ENCODE results near the gene ZSCAN10. TPM values are rescaled to one million over a fixed set of nuclear protein-coding genes. Genes with fewer than 3 reads are reported as not detected.

The ZSCAN10 gene
- total RNA-seq (not detected), polyA plus RNA-seq (not detected)
- long read RNA-seq, donor 1, result 0 reads
- long read RNA-seq, donor 2, result 0 reads
- long read RNA-seq, donor 3, result 0 reads
- long read RNA-seq, donor 4, result 0 reads

DNA sequence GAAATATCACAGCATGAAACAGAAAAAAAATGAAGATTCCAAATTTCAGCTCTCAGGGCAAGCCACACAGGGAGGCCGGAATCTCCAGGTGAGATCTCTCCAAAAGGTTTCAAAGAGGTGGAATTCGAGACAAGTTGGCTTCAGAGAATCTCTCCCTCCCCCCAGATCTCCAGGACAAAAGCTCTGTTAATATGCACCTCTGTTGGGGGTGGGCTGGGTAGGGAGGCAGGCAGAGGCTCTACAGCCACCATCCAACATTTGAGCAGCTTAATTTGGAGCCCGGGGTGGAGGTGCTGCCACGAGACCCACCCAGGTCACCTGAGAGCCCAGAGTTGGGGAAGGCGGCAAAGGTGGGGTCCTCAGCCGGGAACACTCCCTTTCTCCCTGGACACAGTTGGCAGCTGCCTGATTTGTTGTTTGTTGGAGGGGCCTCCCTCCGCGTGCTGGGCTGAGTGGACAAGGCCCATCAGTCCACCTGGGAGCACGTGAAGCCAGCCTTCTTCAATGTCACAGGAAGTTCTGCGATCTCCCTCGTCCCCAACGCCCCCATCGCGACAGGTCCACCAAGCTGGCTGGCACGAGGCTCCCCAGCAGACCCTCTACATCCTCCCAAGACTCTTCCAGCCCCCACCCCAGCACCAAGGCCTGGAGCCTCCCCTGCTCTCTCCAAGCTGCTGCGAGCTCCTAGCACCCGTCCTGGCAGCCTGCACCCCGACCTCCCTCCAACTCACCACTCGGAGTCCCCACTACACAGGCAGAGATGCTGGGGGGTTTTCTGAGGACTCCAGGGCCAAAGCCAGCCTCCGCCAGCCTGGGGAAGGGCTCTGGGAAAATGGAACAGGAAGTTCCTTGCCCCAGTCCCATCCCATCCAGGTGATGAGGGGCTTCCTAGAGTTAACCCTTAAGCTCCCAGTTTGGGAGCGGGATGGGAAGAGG, at the start of gene ZSCAN10:
Gene ZSCAN10 (minus strand): TSS at position 836 of the 936 bp plus-strand sequence. CDS start 6,357 bp downstream, outside the sequence.
- WGBS, result 39% methylated on average over 21 of the region's 21 CpGs
- ATAC-seq (no peak), DNase-seq (peak in 2 of 3 donors; percentile 45 to 58)
- Histone ChIP-seq H3K4me3 (ENCODE audit: low read length) (no peak within 1 kb of the TSS), H3K27ac (ENCODE audit: low read length) (no peak within 1 kb of the TSS), H3K27me3 (ENCODE audit: control insufficient read depth, insufficient read depth) (no peaks in the 10 kb centered on the region), H3K4me1 (ENCODE audit: control insufficient read depth, insufficient read depth, low read length) (peaks cover 10% of the 10 kb centered on the region), H3K9me3 (ENCODE audit: control insufficient read depth, low read length) (no peaks in the 10 kb centered on the region)
- intact Hi-C loops (cut with DNase I), result no loop called here

DNA sequence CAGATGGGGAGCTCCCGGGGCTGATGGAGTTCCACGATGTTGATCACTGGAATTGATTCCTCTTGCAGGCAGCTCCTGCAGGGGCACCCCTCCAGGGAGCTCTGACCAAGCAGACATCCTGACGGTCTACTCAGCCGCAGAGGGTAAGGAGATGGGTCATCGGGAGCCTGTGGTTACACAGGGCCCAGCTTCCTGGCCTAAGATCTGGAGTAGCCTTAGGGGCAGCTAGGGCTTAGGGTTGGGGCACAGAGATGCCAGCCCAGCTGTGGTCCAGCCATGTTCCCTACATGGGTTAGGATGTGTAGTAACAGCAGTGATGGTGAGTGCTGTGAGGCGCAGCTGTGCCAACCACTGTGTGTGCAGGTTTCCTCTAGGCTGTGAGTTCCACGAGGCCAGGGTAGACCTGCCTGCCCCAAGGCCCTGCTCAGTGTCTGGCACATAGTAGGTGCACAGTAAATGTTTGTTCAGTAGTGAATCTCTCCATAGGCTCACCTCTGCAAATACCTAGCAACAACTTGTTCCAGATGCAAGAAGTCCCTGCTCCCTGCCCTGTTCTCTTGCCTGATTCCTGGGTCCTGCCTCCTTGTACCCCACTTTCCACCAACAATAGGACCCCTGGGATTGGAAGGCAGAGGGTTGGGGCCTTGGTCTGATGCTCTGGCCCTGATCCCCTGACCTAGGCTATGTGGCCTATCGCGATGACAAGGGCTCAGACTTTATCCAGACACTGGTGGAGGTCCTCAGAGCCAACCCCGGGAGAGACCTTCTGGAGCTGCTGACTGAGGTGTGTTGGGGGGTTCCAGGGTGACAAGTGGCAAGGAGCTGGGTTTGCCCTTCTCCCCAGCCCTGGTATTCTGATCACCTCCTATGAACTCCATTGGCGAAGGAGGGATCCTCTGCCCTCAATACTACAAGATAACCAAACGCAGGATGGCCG, 49.4 kb upstream of the ZSCAN10 start:
- H3K4me1 ChIP-seq (ENCODE audit: control insufficient read depth, insufficient read depth, low read length), result peaks cover 2% of the 10 kb centered on the region
- DNase-seq, result no peak
- intact Hi-C loops (cut with DNase I), result no loop called here
- no peak overlapping the region for H3K27ac ChIP-seq (ENCODE audit: low read length)
- H3K27me3 ChIP-seq (ENCODE audit: control insufficient read depth, insufficient read depth), result no peaks in the 10 kb centered on the region
- no peak for ATAC-seq
- no peak overlapping the region for H3K4me3 ChIP-seq (ENCODE audit: low read length)
- 93% methylated on average over 13 of the region's 13 CpGs for WGBS
- no peaks in the 10 kb centered on the region for H3K9me3 ChIP-seq (ENCODE audit: control insufficient read depth, low read length)

DNA sequence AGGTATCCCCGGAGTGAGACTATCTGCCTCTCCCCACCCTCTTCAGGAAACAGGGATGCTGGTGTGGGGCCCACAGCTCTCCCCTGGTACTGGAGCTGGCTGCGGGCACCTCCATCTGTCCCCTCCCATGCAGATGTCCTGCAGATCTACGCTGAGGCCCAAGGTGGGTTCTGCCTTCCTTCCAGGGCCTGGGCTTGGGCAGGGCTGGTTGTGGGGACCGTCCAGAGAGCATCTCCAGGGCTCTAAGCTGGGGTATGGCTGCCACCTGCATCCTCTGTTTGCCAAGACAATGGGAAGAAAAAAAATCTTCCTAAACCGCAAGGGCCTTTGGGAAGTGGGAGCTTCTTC, 48.6 kb upstream of the ZSCAN10 start:
- Histone ChIP-seq H3K27me3 (ENCODE audit: control insufficient read depth, insufficient read depth) (no peaks in the 10 kb centered on the region), H3K4me3 (ENCODE audit: low read length) (no peak overlapping the region), H3K27ac (ENCODE audit: low read length) (no peak overlapping the region), H3K9me3 (ENCODE audit: control insufficient read depth, low read length) (no peaks in the 10 kb centered on the region), H3K4me1 (ENCODE audit: control insufficient read depth, insufficient read depth, low read length) (peaks cover 2% of the 10 kb centered on the region)
- intact Hi-C loops (cut with DNase I), result no loop called here
- ATAC-seq (no peak), DNase-seq (no peak)
- WGBS, result 93% methylated on average over 5 of the region's 5 CpGs

DNA sequence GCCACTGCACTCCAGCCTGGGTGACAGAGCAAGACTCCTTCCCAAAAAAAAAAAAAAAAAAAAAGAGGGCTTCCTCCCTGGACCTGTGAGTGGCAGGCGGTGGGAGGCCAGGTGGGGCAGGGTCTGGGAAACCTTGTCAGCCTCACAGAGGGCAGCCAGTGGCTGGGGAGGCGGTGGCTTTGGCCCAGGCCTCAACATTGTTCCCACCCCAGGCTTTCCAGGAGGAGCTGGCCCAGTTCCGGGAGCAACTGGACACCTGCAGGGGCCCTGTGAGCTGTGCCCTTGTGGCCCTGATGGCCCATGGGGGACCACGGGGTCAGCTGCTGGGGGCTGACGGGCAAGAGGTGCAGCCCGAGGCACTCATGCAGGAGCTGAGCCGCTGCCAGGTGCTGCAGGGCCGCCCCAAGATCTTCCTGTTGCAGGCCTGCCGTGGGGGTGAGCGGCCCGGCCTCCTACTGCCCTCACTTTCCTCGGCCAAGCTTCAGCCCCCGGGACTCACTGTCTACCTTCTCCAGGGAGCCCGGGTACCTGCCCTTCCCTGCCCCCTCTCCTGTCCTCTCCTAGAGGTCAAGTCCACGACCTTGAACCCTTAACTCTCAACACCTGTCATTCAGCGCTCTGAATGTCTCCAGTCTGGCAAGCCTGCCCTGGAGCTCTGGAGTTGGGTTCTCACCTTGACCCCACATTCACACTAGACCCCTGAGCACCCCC, 48.1 kb upstream of the ZSCAN10 start:
- no peaks in the 10 kb centered on the region for H3K27me3 ChIP-seq (ENCODE audit: control insufficient read depth, insufficient read depth)
- H3K9me3 ChIP-seq (ENCODE audit: control insufficient read depth, low read length), result no peaks in the 10 kb centered on the region
- 89% methylated on average over 16 of the region's 16 CpGs for WGBS
- H3K27ac ChIP-seq (ENCODE audit: low read length), result no peak overlapping the region
- peaks cover 2% of the 10 kb centered on the region for H3K4me1 ChIP-seq (ENCODE audit: control insufficient read depth, insufficient read depth, low read length)
- no peak overlapping the region for H3K4me3 ChIP-seq (ENCODE audit: low read length)
- ATAC-seq (no peak), DNase-seq (peak in 2 of 3 donors; percentile 55 to 59)
- intact Hi-C loops (cut with DNase I), result no loop called here

DNA sequence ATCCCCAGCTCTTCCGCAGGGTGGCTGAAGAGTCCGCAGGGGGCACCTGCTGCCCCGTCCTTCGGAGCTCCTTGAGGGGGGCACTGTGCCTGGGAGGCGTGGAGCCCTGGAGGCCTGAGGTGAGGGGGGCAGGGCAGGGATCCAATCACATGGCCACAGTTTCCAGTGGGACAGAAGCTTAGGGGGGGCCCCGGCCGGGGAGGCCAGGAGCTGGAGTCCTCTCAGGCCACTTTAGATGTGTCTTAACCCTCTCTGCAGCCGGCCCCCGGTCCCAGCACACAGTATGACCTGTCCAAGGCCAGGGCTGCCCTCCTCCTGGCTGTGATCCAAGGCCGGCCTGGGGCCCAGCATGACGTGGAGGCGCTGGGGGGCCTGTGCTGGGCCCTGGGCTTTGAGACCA, 46.6 kb upstream of the ZSCAN10 start:
- H3K27ac ChIP-seq (ENCODE audit: low read length), result no peak overlapping the region
- no peaks in the 10 kb centered on the region for H3K9me3 ChIP-seq (ENCODE audit: control insufficient read depth, low read length)
- intact Hi-C loops (cut with DNase I), result no loop called here
- peak in 1 of 3 donors; percentile 51 for DNase-seq
- ATAC-seq, result no peak
- 76% methylated on average over 12 of the region's 12 CpGs for WGBS
- no peaks in the 10 kb centered on the region for H3K27me3 ChIP-seq (ENCODE audit: control insufficient read depth, insufficient read depth)
- H3K4me1 ChIP-seq (ENCODE audit: control insufficient read depth, insufficient read depth, low read length), result peaks cover 2% of the 10 kb centered on the region
- H3K4me3 ChIP-seq (ENCODE audit: low read length), result no peak overlapping the region

DNA sequence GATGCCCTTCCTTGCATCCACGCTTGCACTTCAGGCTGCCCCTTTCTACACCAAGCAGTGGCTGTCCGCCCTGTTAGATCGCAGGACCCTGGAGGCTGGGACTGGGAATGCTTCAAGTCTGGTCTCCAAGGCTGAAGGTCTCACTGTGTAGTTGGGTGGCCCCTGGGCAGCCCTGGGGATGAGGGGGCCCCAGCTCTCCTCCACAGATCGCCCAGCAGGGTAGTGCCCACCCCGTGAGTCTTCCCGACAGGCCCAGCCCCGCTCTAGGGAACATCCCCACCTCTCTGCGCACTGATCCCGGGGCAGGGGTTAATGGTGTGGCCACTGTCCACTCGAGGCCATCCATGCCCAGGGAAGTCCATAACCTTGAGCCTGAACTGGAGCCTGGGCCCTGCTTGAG, 46.1 kb upstream of the ZSCAN10 start:
- Histone ChIP-seq H3K4me1 (ENCODE audit: control insufficient read depth, insufficient read depth, low read length) (peaks cover 2% of the 10 kb centered on the region), H3K27me3 (ENCODE audit: control insufficient read depth, insufficient read depth) (no peaks in the 10 kb centered on the region), H3K4me3 (ENCODE audit: low read length) (no peak overlapping the region), H3K9me3 (ENCODE audit: control insufficient read depth, low read length) (no peaks in the 10 kb centered on the region), H3K27ac (ENCODE audit: low read length) (no peak overlapping the region)
- ATAC-seq, result no peak
- intact Hi-C loops (cut with DNase I), result no loop called here
- DNase-seq, result peak in 1 of 3 donors; percentile 44
- 85% methylated on average over 10 of the region's 10 CpGs for WGBS

DNA sequence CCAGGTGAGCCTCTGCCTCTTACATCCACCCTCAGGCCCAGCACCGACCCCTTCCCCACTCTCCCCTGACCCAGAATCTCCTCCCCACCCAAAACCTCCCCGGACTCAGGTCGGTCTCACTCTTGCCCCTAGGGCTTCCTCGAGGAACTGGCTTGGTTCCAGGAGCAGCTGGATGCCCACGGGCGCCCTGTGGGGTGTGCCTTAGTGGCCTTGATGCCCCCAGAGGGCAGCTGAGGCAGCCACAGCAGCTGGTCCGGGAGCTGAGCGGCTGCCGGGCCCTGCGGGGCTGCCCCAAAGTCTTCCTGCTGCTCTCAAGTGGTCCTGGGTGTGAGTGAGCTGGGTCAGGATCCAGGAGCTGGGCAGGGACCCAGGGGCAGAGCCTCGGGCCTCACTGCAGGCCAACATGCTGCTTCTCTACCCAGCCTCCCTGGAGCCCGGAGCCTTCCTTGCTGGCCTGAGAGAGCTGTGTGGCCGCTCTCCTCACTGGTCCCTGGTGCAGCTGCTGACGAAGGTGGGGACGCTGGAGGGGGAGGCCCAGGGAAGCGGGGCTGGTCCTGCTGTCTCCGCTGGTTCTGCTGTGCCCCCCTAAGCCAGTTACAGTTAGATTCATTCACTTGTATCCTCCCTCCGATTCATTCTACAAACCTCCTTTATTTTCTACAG, 45.4 kb upstream of the ZSCAN10 start:
- 73% methylated on average over 18 of the region's 18 CpGs for WGBS
- ATAC-seq (no peak), DNase-seq (no peak)
- Histone ChIP-seq H3K27me3 (ENCODE audit: control insufficient read depth, insufficient read depth) (no peaks in the 10 kb centered on the region), H3K27ac (ENCODE audit: low read length) (peak overlapping the region; percentile 46), H3K4me3 (ENCODE audit: low read length) (no peak overlapping the region), H3K9me3 (ENCODE audit: control insufficient read depth, low read length) (no peaks in the 10 kb centered on the region), H3K4me1 (ENCODE audit: control insufficient read depth, insufficient read depth, low read length) (peaks cover 2% of the 10 kb centered on the region)
- intact Hi-C loops (cut with DNase I), result no loop called here

DNA sequence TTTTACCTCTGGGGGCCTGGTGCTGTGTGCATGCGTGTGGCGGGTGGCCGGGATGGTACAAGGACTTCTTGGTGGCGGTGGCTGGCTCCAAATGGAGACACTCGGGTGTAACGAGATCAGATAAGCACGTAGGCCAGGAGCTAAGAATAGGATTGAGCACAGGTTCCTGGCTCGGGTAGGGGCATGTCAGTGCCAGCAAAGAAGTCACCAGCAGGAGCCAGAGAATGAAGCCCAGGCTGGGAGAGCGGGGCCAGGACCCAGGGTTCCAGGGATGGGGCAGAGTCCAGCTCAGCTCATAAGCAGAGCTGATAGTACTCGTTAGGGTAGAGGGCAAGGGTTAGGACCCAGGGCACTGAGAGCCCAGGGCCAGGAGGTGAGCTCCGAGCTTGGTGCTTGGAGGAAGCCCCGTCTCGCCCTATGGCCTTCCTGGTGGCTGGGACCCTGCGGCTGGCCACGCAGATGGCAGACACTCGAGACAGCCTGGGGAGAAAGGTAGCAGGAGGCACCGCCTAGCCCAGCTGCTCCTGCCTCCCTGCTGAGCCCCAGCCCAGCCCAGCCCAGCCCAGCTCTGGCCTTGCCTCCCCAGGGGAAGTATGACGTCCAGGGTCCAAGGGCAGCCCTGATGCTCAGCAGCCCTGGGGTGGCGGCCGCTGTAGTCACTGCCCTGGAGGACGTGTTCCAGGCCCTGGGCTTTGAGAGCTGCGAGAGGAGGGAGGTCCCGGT, 44.7 kb upstream of the ZSCAN10 start:
- WGBS, result 68% methylated on average over 23 of the region's 23 CpGs
- DNase-seq (peak; percentile 35 to 81 (median 74)), ATAC-seq (peak; percentile 55 to 71)
- intact Hi-C loops (cut with DNase I), result no loop called here
- Histone ChIP-seq H3K9me3 (ENCODE audit: control insufficient read depth, low read length) (no peaks in the 10 kb centered on the region), H3K27me3 (ENCODE audit: control insufficient read depth, insufficient read depth) (no peaks in the 10 kb centered on the region), H3K27ac (ENCODE audit: low read length) (peak overlapping the region; percentile 86), H3K4me3 (ENCODE audit: low read length) (no peak overlapping the region), H3K4me1 (ENCODE audit: control insufficient read depth, insufficient read depth, low read length) (peaks cover 2% of the 10 kb centered on the region)

DNA sequence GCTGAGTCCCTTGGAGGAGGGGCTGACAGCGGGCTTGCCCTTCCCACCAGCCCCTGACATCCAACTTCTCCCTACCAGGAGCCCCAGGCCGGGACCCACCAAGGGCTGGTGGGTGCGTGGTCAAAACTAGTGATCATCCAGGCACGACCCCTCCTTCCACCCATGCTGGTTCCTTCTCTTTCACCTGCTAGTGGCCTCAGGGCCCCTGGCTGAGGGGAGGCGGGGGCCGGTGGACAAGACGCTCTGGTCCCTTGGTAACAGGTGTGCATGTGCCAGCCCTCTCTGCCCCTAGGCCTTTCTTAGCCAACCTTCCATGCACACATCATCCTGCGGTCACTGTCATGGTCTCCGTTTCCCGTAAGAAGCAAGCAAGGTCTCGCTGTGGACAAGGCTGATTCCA, 44.1 kb upstream of the ZSCAN10 start:
- Histone ChIP-seq H3K27me3 (ENCODE audit: control insufficient read depth, insufficient read depth) (no peaks in the 10 kb centered on the region), H3K9me3 (ENCODE audit: control insufficient read depth, low read length) (no peaks in the 10 kb centered on the region), H3K4me3 (ENCODE audit: low read length) (no peak overlapping the region), H3K4me1 (ENCODE audit: control insufficient read depth, insufficient read depth, low read length) (peaks cover 2% of the 10 kb centered on the region), H3K27ac (ENCODE audit: low read length) (peak overlapping the region; percentile 86)
- WGBS, result 89% methylated on average over 11 of the region's 11 CpGs
- peak in 2 of 3 donors; percentile 7 to 60 for DNase-seq
- no peak for ATAC-seq
- intact Hi-C loops (cut with DNase I), result no loop called here

Data from right cardiac atrium (tissue), 5 donors.